Measurements from ENCODE around the gene OR2T3.
"Not testable (repeated sequence)": the region's sequence is repeated elsewhere in the genome, so short reads cannot be mapped to it uniquely, and the experiment has no call there.

GRCh38 chr1:248450466-248451145, 22.5 kb upstream of the OR2T3 start:
- not testable (repeated sequence) for TF ChIP-seq CBX8 (IDR thresholded peaks at IDR 0.05; ENCODE audit: borderline replicate concordance, low read depth, low read length); RNF2 (IDR thresholded peaks at IDR 0.05; ENCODE audit: borderline replicate concordance, low read depth, low read length, missing control alignments, poor library complexity, severe bottlenecking); POLR2A (IDR thresholded peaks at IDR 0.05; ENCODE audit: control extremely low read depth in 1 of 2, low read depth in 2 of 2, low read length in 2 of 2); PHF8 (conservative IDR thresholded peaks at IDR 0.05; ENCODE audit: low read depth, low read length); CREB1 (IDR thresholded peaks at IDR 0.05); YY1 (IDR thresholded peaks at IDR 0.05; ENCODE audit: low read depth, low read length); TAF1 (IDR thresholded peaks at IDR 0.05; ENCODE audit: low read depth, low read length)
- TF ChIP-seq, protein P1, sequence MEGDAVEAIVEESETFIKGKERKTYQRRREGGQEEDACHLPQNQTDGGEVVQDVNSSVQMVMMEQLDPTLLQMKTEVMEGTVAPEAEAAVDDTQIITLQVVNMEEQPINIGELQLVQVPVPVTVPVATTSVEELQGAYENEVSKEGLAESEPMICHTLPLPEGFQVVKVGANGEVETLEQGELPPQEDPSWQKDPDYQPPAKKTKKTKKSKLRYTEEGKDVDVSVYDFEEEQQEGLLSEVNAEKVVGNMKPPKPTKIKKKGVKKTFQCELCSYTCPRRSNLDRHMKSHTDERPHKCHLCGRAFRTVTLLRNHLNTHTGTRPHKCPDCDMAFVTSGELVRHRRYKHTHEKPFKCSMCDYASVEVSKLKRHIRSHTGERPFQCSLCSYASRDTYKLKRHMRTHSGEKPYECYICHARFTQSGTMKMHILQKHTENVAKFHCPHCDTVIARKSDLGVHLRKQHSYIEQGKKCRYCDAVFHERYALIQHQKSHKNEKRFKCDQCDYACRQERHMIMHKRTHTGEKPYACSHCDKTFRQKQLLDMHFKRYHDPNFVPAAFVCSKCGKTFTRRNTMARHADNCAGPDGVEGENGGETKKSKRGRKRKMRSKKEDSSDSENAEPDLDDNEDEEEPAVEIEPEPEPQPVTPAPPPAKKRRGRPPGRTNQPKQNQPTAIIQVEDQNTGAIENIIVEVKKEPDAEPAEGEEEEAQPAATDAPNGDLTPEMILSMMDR (IDR thresholded peaks at IDR 0.05; ENCODE audit: control extremely low read depth in 1 of 3, insufficient read depth in 1 of 3, low read depth in 1 of 3, low read length in 3 of 3): not testable (repeated sequence)
- TF ChIP-seq, protein P2, sequence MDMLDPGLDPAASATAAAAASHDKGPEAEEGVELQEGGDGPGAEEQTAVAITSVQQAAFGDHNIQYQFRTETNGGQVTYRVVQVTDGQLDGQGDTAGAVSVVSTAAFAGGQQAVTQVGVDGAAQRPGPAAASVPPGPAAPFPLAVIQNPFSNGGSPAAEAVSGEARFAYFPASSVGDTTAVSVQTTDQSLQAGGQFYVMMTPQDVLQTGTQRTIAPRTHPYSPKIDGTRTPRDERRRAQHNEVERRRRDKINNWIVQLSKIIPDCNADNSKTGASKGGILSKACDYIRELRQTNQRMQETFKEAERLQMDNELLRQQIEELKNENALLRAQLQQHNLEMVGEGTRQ (IDR thresholded peaks at IDR 0.05; ENCODE audit: low read length): not testable (repeated sequence)
